Gastroesophageal sphincter (tissue), 4 donors: ENCODE measurements around the gene ARHGAP20. TPM values are rescaled to one million over a fixed set of nuclear protein-coding genes. Genes with fewer than 3 reads are reported as not detected.
A peak's percentile ranks its signal among the peaks of the same experiment; 100 is the strongest.

Source experiments
- ATAC-seq: fragments of 150-250 bp; one replicate; pipeline ENCODE4 v1.9.1; 2016; ENCODE audit warnings: mild to moderate bottlenecking, moderate library complexity
- H3K27ac ChIP-seq, 4 donors: fragments of 200-600 bp; sonication (generic) in 3 of 4; 1 replicate in 3 of 4; 2 replicates in 1 of 4; pipeline ENCODE4 v1.5.1; 2016 to 2019
- H3K27me3 ChIP-seq: fragments of 200-600 bp; sonication (generic); one replicate; pipeline ENCODE4 v1.5.1; 2019
- H3K36me3 ChIP-seq, 2 donors: fragments of 200-600 bp; sonication (generic); one replicate each; pipeline ENCODE4 v1.5.1; 2019; ENCODE audit warnings: control low read depth in 1 of 2
- H3K4me1 ChIP-seq, 3 donors: fragments of 200-600 bp; sonication (generic); 1 replicate in 2 of 3; 2 replicates in 1 of 3; pipeline ENCODE4 v1.5.1; 2016 to 2019; ENCODE audit warnings: control low read depth in 2 of 3
- H3K4me3 ChIP-seq, 2 donors: fragments of 200-600 bp; sonication (generic); one replicate each; pipeline ENCODE4 v1.5.1; 2019; ENCODE audit warnings: mild to moderate bottlenecking in 1 of 2, moderate library complexity in 1 of 2
- H3K9me3 ChIP-seq, 3 donors: fragments of 200-600 bp; sonication (generic); one replicate each; pipeline ENCODE4 v1.5.1; 2017 to 2019; ENCODE audit warnings: control low read depth in 2 of 3
- EP300 ChIP-seq: sonication (generic); formaldehyde crosslinking; IDR thresholded peaks from one replicate; pipeline ENCODE4 v1.6.1; 2017; ENCODE audit warnings: antibody characterized with exemption, mild to moderate bottlenecking
- POLR2A ChIP-seq, 2 donors: fragments of 450-650 bp; IDR thresholded peaks; one replicate each; pipeline ENCODE4 v1.6.1; 2017; ENCODE audit warnings: antibody characterized with exemption in 2 of 2, mild to moderate bottlenecking in 2 of 2, moderate library complexity in 1 of 2
- POLR2AphosphoS5 ChIP-seq: sonication (generic); formaldehyde crosslinking; IDR thresholded peaks from one replicate; pipeline ENCODE4 v1.6.1; 2017; ENCODE audit warnings: antibody characterized with exemption
- WGBS, 2 donors: methylation state at CpG; one replicate each; pipeline ENCODE4 v1.1.5; 2018; ENCODE audit warnings: low coverage in 1 of 2; 5-methylcytosine and 5-hydroxymethylcytosine counted together
- total RNA-seq, 4 donors: library from RNA; depleted of rRNA; stranded (reverse); fragments of >200 nt; gene quantifications; one replicate each; pipeline ENCODE4 v1.1.0, GENCODE V29; 2016
- TF ChIP-seq, protein P1 (sequence below), 4 experiments: fragments of 200-600 bp in 2 of 4; fragments of 450-650 bp in 2 of 4; sonication (generic) in 1 of 4; IDR thresholded peaks; one replicate each; pipeline ENCODE4 v1.5.1; 2017 to 2019; ENCODE audit warnings: antibody characterized with exemption in 4 of 4, mild to moderate bottlenecking in 2 of 4, moderate library complexity in 2 of 4

Gene ARHGAP20
- total RNA-seq: 10 to 100 TPM in 1 of 4 donors, 1 to 10 TPM in 3; 5.3 to 34.6 (median 7.0) TPM

DNA sequence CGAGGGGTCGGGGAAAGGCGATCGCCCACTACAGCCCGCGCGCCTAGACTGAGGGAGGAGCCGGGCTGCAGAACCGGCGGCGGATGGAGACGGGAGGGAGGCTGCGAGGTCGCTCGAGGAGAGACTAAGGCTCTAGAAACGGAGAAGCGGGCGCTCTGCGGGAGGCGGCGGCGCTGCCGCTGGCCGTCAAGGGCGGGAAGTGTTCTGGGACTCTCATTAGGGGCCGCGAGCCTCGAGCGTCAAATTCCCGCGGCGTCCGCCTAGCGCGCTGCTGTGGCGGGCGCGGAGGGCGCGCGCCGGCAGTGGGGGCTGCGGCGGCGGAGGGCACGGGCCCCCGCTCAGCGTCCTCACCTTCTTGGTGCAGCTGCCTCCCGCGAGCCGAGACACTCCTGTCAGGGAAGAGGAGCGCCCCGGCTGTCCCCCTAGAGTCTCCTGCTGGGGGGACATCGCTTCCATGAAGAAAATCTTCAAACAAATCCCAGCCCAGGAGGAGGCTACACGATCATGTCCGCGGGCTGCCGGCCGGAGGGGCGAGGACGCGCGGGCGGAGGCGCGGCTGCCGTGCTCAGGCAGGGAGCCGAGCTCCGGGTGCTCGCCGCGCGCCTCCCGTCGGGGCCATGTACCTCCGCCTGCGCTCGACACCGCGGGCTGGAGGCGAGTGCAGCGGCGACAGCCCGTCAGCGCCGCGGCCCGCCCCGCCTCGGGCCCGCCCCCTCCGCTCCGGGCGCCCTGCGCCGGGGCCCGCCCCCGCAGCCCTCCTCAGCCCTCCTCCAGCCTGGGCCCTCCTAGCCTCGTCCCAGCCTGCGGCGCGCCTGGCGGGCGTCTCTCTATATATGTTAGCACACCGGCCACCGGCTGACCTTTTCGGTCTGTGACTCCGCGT lies at the start of gene ARHGAP20:
TSS of gene ARHGAP20 (minus strand) at position 662 of the 883 bp plus-strand sequence. CDS start at position 456, 206 bp downstream.
- peak; percentile 93 for ATAC-seq
- 0% methylated on average over 5 of the region's 109 CpGs; no CpG with 5 or more reads in 1 of the 2 donors for WGBS, 2 donors
- H3K4me3 ChIP-seq: peak within 1 kb of the TSS; percentile 80 to 93
- no peaks in the 10 kb centered on the region for H3K9me3 ChIP-seq
- no peak for TF ChIP-seq EP300
- TF ChIP-seq POLR2A (IDR thresholded peaks at IDR 0.05): peak; percentile 32 to 40
- TF ChIP-seq, protein P1, sequence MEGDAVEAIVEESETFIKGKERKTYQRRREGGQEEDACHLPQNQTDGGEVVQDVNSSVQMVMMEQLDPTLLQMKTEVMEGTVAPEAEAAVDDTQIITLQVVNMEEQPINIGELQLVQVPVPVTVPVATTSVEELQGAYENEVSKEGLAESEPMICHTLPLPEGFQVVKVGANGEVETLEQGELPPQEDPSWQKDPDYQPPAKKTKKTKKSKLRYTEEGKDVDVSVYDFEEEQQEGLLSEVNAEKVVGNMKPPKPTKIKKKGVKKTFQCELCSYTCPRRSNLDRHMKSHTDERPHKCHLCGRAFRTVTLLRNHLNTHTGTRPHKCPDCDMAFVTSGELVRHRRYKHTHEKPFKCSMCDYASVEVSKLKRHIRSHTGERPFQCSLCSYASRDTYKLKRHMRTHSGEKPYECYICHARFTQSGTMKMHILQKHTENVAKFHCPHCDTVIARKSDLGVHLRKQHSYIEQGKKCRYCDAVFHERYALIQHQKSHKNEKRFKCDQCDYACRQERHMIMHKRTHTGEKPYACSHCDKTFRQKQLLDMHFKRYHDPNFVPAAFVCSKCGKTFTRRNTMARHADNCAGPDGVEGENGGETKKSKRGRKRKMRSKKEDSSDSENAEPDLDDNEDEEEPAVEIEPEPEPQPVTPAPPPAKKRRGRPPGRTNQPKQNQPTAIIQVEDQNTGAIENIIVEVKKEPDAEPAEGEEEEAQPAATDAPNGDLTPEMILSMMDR (IDR thresholded peaks at IDR 0.05): peak in 1 of 4 experiments; percentile 31
- peak; percentile 47 for TF ChIP-seq POLR2AphosphoS5
- no peaks in the 10 kb centered on the region for H3K27me3 ChIP-seq
- H3K36me3 ChIP-seq: no peaks in the 10 kb centered on the region
- H3K27ac ChIP-seq: peak within 1 kb of the TSS; percentile 60 to 88 (median 85)
- peaks cover 0 to 37% (median 0%) of the 10 kb centered on the region in 3 donors for H3K4me1 ChIP-seq

- 64% methylated on average over 1 of the region's 1 CpG; no CpG with 5 or more reads in 1 of the 2 donors for WGBS, 2 donors
- Histone ChIP-seq H3K9me3 (no peaks in the 10 kb centered on the region), H3K4me3 (no peak overlapping the region), H3K27ac (no peak overlapping the region), H3K27me3 (no peaks in the 10 kb centered on the region), H3K36me3 (no peaks in the 10 kb centered on the region), H3K4me1 (peaks cover 4 to 24% (median 6%) of the 10 kb centered on the region in 3 donors)
- no peak for ATAC-seq
- TF ChIP-seq, protein P1 (IDR thresholded peaks at IDR 0.05): no peak
- TF ChIP-seq EP300: no peak
- TF ChIP-seq POLR2A (IDR thresholded peaks at IDR 0.05): no peak
- no peak for TF ChIP-seq POLR2AphosphoS5
Measured at GRCh38 chr11:110761991-110762390, 49.8 kb upstream of the ARHGAP20 start.

DNA sequence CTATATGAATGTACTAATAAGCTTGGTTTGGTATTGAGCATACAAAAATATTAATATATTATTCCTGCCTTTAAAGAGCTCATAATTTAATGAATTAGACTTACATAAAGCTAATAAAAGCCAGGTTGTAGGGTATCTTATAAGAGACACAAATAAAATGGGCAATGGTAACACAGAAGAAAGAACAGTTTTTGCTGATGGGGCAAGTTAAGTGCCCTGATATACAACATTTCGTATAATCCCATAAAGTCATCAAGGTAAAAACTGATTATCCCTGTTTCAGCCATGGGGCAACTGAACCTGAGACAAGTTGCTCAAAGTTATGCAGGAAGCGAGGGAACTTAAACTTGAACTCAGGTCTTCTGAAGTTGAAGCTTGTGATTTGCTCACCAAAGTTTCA lies 48.9 kb upstream of the ARHGAP20 start:
- no peak overlapping the region for H3K27ac ChIP-seq
- no peaks in the 10 kb centered on the region for H3K27me3 ChIP-seq
- no peak overlapping the region for H3K4me3 ChIP-seq
- peaks cover 4 to 24% (median 6%) of the 10 kb centered on the region in 3 donors for H3K4me1 ChIP-seq
- no peaks in the 10 kb centered on the region for H3K9me3 ChIP-seq
- H3K36me3 ChIP-seq: no peaks in the 10 kb centered on the region
- TF ChIP-seq POLR2A (IDR thresholded peaks at IDR 0.05) (no peak), EP300 (no peak), POLR2AphosphoS5 (no peak)
- TF ChIP-seq, protein P1 (IDR thresholded peaks at IDR 0.05): no peak
- WGBS, 2 donors: 67 to 94% methylated on average over 1 to 2 of the region's 2 CpGs
- ATAC-seq: no peak

DNA sequence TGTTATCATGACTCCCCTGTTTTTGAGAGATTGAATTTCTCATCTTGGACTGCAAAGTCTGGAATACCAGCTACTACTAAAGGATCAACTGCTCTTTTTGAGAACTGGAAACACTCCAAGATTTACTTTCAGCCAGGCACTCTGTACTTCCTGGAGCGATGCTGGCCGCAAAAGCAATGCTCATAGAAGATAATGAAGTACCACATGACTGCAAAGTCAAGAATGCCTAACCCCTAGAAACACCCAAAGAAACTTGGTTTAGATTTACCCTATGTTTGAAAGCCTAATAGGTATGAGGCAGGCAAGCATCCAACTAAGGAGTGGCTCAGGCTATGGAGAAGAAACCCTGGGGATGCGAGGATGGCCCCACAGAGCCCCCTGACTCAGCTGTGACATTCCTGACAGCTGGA lies 47.7 kb upstream of the ARHGAP20 start:
- H3K9me3 ChIP-seq: no peaks in the 10 kb centered on the region
- WGBS, 2 donors: 3% methylated on average over 3 of the region's 3 CpGs; no CpG with 5 or more reads in 1 of the 2 donors
- no peak overlapping the region for H3K4me3 ChIP-seq
- peaks cover 4 to 24% (median 6%) of the 10 kb centered on the region in 3 donors for H3K4me1 ChIP-seq
- no peaks in the 10 kb centered on the region for H3K36me3 ChIP-seq
- H3K27me3 ChIP-seq: no peaks in the 10 kb centered on the region
- TF ChIP-seq POLR2A (IDR thresholded peaks at IDR 0.05) (no peak), POLR2AphosphoS5 (peak; percentile 26), EP300 (no peak)
- TF ChIP-seq, protein P1 (IDR thresholded peaks at IDR 0.05): no peak
- no peak for ATAC-seq
- no peak overlapping the region for H3K27ac ChIP-seq
